ENCODE data around the gene SPC25. TPM values are rescaled to one million over a fixed set of nuclear protein-coding genes. Genes with fewer than 3 reads are reported as not detected.

Gene SPC25
- total and polyA plus RNA-seq, 10 of the 15 experiments (the other 5 are each of a cell fraction or from before 2014, with no cell fraction given): 18.7 to 61.5 (median 32.0) TPM

GRCh38 chr2:168907940-168908662 is 17.9 kb upstream of the SPC25 start:
- H3K36me3 ChIP-seq (ENCODE audit: control insufficient read depth in 2 of 2, insufficient read depth in 2 of 2, low read length in 1 of 2): no peaks in the 10 kb centered on the region
- ChIA-PET RAD21 (ENCODE audit: unreplicated experiment) (no interaction called here), SMC1A (ENCODE audit: uncharacterized antibody, unreplicated experiment) (no interaction called here), CTCF (no interaction called here), POLR2A (no interaction called here)
- H3K9ac ChIP-seq (ENCODE audit: control insufficient read depth, insufficient read depth, low read length): no peak overlapping the region
- H3K79me2 ChIP-seq (ENCODE audit: control insufficient read depth, insufficient read depth, low read length): no peaks in the 10 kb centered on the region
- in situ Hi-C loops (cut with MboI): no loop called here
- TF ChIP-seq ATF2 (IDR thresholded peaks at IDR 0.05; ENCODE audit: low read length) (no peak), ASH2L (IDR thresholded peaks at IDR 0.05; ENCODE audit: borderline replicate concordance, low read depth) (no peak), BACH1 (IDR thresholded peaks at IDR 0.05; ENCODE audit: borderline replicate concordance) (no peak), ZNF24 (IDR thresholded peaks at IDR 0.05) (no peak), RCOR1 (conservative IDR thresholded peaks at IDR 0.05; ENCODE audit: low read depth, low read length) (no peak), MEF2A (IDR thresholded peaks at IDR 0.05; ENCODE audit: insufficient read depth, low read depth, low read length) (no peak), NFIC (IDR thresholded peaks at IDR 0.05; ENCODE audit: low read depth, low read length) (no peak), NBN (IDR thresholded peaks at IDR 0.05) (no peak), MTA3 (IDR thresholded peaks at IDR 0.05; ENCODE audit: borderline replicate concordance, low read length) (no peak), ESRRA (IDR thresholded peaks at IDR 0.05; ENCODE audit: low read length) (no peak), IKZF2 (IDR thresholded peaks at IDR 0.05) (no peak), STAT1 (conservative IDR thresholded peaks at IDR 0.05) (no peak), ZNF217 (IDR thresholded peaks at IDR 0.05) (no peak), NR2F1 (conservative IDR thresholded peaks at IDR 0.05) (no peak)
- no peaks in the 10 kb centered on the region for H3K9me3 ChIP-seq (replicated peaks; ENCODE audit: control insufficient read depth, insufficient read depth, low read length)
- BruUV-seq (replicated peaks): no TSS peak
- H3K4me3 ChIP-seq: no peak overlapping the region
- FAIRE-seq (no peak), ATAC-seq (no peak), DNase-seq (ENCODE audit: low read depth, low spot score) (no peak)
- no peak overlapping the region for H2AFZ ChIP-seq (ENCODE audit: control insufficient read depth, low read depth, low read length)
- no peaks in the 10 kb centered on the region for H4K20me1 ChIP-seq (ENCODE audit: control insufficient read depth, insufficient read depth)
- 74% methylated on average over 8 of the region's 8 CpGs for WGBS (ENCODE audit: insufficient coverage, insufficient replicate concordance, low lambda C conversion rate, missing lambda C conversion rate)
- H3K27me3 ChIP-seq (replicated peaks in 1 of 2; ENCODE audit: control insufficient read depth in 2 of 2, insufficient read depth in 2 of 2, low read length in 1 of 2): peaks cover 2 to 7% of the 10 kb centered on the region in 2 experiments; a peak in 3 of 4 replicates
- H3K4me1 ChIP-seq (ENCODE audit: control insufficient read depth, insufficient read depth, low read length): no peaks in the 10 kb centered on the region
- H3K27ac ChIP-seq (ENCODE audit: control insufficient read depth, insufficient read depth): no peak overlapping the region
- H3K4me2 ChIP-seq (ENCODE audit: control insufficient read depth, insufficient read depth): no peak overlapping the region
- intact Hi-C loops (cut with micrococcal nuclease; ENCODE audit: unreplicated experiment): no loop called here
